GM19238 (cell line): ENCODE results near the gene FARP1.
"Not testable (repeated sequence)": the region's sequence is repeated elsewhere in the genome, so short reads cannot be mapped to it uniquely, and the experiment has no call there.

ENCODE experiments used
- DNase-seq: peaks from one replicate; pipeline ENCODE4 v3.0.0; 2011; ENCODE audit warnings: low spot score; ENCODE audit not compliant: insufficient read length

Gene FARP1

GRCh38 chr13:98396071-98396710 lies 253.3 kb downstream of the FARP1 start:
- DNase-seq: no peak

DNA sequence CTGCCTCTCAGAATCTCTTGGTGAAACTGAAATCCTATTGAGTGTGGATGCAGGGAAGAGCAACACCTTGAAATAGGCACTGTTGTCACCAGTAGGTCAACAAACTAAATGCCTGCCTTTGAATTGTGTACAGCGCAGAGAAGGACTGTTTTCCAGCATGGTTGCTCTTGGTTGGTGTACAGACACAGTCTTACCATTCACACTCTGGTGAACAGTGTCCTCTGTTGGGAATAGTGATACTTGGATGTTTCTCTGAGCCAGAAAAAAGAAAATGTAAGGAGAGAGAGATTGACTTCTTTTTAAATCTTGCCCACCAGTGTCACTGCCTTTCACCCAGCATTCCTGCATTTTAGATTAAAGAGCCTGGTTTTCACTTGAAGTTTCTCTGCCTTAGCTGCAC lies 254.3 kb downstream of the FARP1 start:
- no peak for DNase-seq

GRCh38 chr13:98397861-98398260 lies 255.0 kb downstream of the FARP1 start:
- no peak for DNase-seq

GRCh38 chr13:98398581-98398980 lies 255.7 kb downstream of the FARP1 start:
- no peak for DNase-seq

GRCh38 chr13:98399756-98400155 lies 256.9 kb downstream of the FARP1 start:
- no peak for DNase-seq

GRCh38 chr13:98401934-98402333 lies 259.0 kb downstream of the FARP1 start:
- DNase-seq: no peak

DNA sequence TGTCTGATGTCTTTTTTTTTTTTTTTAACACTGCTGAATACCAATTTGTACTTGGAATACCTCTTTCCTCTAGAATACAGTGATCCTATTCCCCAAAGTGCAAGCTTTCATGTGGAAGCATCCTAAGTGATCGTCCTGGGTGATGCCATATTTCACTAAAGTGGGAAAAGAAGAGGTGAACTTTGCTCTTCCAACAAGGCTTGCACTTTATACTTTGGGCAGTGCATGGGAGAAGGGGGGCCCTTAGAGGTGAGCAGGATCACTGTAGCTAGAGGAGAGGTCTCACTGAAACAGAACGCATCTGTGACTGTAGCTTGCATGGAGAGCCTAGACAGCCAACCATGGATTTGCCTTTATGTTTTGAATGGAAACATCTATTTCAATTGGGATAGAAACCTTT lies 260.2 kb downstream of the FARP1 start:
- DNase-seq: no peak

DNA sequence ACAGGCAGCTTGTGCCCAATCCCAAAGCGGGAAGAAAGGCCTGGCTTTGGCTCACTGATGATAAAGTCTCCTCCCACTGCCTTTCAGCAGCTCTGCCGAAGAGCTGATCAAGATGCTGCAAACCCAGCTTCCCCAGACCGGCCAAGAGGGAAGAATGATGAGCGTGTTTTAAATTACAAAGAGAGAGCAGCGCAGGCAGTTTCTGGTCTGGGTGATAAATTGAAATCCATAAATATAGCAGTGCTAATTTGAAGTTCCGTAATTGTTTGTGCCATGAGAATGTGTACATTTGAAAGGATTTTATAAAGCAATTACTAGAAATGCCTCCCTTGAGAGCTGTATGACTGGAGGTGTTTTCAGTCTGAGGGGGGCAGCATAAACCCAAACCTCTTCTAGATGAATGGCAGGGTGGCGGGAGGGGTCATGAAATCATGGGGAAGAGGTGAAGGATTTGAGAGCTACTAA lies 262.2 kb downstream of the FARP1 start:
- no peak for DNase-seq

DNA sequence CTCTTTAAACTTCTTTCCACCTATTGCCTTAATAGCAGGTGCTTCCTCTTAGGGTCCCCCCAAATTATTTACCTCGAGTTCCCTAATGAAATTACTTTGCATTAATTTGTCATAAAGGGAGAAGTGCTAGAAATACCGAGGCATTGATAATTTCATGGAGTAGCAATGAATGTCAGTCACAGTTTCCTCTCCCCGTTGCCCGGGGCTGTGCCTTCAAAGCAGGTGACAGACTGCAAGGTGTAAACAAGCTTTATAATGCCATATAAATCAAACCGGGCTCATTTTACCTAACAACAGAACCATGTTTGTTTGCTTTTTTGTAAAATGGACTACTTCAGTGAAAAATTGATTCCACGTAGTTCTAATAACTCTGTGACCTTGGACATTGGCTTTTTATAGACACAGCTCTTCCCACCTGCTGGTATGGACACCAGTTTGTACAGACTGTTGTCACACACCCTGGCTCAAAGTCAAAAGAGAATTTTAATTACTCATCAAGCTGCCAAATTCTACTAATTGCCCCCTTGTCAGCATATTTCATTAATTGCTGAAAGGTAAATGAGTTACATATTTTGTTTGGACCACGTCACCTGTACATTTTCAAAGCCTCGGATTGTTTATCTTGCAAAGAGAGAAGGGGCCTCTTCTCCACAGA lies 262.9 kb downstream of the FARP1 start:
- DNase-seq: no peak

GRCh38 chr13:98406427-98406826 lies 263.5 kb downstream of the FARP1 start:
- DNase-seq: no peak

GRCh38 chr13:98406971-98407370 lies 264.1 kb downstream of the FARP1 start:
- no peak for DNase-seq

DNA sequence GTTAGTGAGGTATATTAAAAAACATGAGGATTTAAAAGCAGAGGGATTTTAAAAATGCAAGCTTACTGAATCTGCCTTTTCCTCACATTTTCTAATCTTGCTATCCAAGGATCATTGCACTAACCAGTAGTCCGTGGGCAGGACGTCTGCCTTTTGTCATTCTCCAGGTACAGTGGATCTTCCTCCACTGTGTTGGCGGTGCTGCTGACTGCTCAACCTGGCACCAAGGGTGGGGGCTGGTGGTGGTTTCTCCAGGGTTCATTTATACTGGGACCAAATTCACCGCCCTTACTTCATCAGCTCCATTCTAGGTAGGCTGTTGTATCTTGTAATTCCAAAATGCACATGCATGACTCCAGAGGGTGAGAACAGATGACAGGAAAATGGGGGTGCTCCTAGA lies 264.7 kb downstream of the FARP1 start:
- DNase-seq: no peak

- DNase-seq: no peak
Observed at GRCh38 chr13:98409281-98409680, 266.4 kb downstream of the FARP1 start.

GRCh38 chr13:98410612-98411011 lies 267.7 kb downstream of the FARP1 start:
- DNase-seq: no peak

DNA sequence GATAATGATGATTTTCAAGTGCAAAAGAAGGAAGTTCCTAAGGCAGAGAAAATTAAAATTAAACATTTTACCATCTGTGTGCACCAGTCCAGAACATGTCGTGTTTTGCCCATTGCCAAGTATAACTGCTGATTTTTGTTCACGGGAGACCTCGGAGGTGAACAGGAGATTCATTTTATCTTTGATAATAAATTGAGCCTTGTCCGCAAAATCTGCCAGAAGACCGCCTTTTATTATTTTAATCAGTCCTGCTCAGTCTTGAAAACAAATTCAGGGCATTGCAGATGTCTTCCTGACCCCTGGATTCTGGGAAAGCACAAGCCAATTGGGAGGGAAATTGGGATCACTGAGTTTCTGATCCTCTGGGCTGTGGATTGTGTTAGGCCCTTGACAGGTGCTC lies 268.1 kb downstream of the FARP1 start:
- DNase-seq: no peak

DNA sequence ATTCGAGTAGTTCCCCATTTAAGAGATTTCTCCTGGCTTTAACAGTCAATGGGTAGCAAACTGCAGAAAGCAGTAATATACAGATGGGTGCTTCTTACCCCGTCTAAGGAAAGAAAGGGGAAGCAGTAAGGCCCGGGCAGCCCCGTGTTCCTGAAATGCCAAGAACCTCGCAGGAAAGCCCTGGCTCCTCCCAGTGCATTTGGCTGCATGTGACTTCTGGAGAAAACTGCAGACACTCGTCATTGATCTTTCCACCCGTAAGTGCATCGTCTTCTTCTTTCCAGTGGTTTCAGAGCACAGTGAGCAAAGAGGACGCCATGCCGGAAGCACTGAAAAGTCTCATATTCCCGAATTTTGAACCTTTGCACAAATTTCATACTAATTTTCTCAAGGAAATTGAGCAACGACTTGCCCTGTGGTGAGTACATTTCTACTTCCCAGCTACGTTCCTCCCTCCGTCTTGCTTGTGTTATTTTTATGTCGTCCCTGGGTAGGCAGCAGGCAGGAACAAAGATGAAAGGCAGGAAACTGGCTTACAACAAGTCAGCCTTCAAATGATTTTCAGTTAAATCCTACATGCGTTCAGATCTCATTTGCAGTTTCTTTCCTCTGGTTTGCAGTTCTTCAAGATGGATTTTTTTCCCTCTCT lies 268.8 kb downstream of the FARP1 start:
- no peak for DNase-seq

DNA sequence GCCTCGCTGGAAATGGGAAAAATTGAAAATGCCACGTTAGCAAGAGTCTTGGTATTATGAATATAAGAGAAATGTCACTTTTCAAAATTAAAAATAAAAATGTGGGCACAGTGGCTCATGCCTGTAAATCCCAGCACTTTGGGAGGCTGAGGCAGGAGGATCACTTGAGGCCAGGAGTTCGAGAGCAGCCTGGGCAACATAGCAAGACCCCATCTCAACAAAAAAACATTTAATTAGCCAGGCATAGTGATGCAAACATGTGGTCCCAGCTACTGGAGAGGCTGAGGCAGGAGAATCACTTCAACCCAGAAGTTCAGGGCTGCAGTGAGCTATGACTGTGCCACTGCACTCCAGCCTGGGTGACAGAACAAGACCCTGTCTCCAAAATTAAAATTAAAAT lies 270.4 kb downstream of the FARP1 start:
- not testable (repeated sequence) for DNase-seq

GRCh38 chr13:98413796-98414195 lies 270.9 kb downstream of the FARP1 start:
- no peak for DNase-seq

DNA sequence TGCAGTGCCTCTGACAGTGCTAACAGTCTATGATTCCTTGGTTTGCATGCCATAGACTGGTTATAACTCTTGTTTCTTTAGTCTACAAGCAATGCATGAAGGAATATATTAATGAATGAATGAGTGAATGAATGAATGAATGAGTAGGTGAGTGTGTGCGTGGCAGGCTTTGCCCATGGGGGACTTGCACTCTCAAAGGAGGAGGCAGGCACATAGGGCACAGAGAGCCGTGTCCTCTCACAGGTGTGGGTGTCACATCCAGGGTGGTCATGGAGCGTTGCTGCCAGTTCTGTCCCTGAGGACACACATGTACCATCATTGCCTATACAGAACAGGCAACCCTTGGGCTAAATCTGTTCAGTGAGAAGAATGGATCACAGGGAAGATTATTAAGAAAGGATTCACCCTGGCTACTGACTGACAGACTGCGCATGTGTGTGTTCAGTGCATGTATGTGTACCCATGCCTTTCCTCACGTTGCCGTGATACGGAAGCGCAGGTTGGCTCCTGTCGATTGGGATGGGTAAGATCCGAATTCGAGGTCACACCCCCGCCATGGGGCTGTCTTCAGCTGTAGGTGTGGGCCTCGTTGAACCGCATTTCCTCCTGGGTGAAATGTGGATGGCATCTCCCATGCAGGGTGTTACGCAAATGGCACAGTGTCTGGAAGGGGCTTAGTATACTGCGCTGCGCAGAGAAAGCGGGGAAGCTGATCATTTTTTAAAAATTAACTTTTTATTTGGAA lies 272.6 kb downstream of the FARP1 start:
- DNase-seq: no peak

- DNase-seq: no peak
Observed at GRCh38 chr13:98416408-98416807, 273.5 kb downstream of the FARP1 start.

- no peak for DNase-seq
Observed at GRCh38 chr13:98419786-98420553, 277.1 kb downstream of the FARP1 start.
